Measurements from ENCODE around the gene MFF. TPM values are rescaled to one million over a fixed set of nuclear protein-coding genes. Genes with fewer than 3 reads are reported as not detected.
"Not testable (repeated sequence)": the region's sequence is repeated elsewhere in the genome, so short reads cannot be mapped to it uniquely, and the experiment has no call there.

The MFF gene
- total RNA-seq, 8 experiments from 2014 or later: 74.7 to 112 (median 98.4) TPM

GRCh38 chr2:227341553-227341952 is 16.5 kb downstream of the MFF start:
- no peak for ATAC-seq (replicated peaks in 6 of 8)
- Histone ChIP-seq H3K4me3 (no peak overlapping the region), H3K4me1 (replicated peaks in 1 of 2) (no peaks in the 10 kb centered on the region), H3K27ac (no peak overlapping the region)
- WGBS, 10 experiments: 20 to 94% (median 87%) methylated on average over 2 of the region's 2 CpGs; no CpG with 5 or more reads in 2 of the 10 experiments
- in situ Hi-C loops (cut with MboI; ENCODE audit: low pct_unique_long_range_greater_than_20kb in 2 of 9, low sequenced_read_pairs in 9 of 9, unreplicated experiment in 9 of 9): no loop called here

- H3K4me3 ChIP-seq: no peak overlapping the region
- in situ Hi-C loops (cut with MboI; ENCODE audit: low pct_unique_long_range_greater_than_20kb in 2 of 9, low sequenced_read_pairs in 9 of 9, unreplicated experiment in 9 of 9): no loop called here
- no peak overlapping the region for H3K27ac ChIP-seq
- no peak for ATAC-seq (replicated peaks in 6 of 8)
- no peaks in the 10 kb centered on the region for H3K4me1 ChIP-seq (replicated peaks in 1 of 2)
- WGBS, 10 experiments: 95 to 100% (median 100%) methylated on average over 1 to 2 of the region's 2 CpGs; no CpG with 5 or more reads in 3 of the 10 experiments
These were observed 19.2 kb downstream of the MFF start for GRCh38 chr2:227344231-227344630.

GRCh38 chr2:227347117-227347516 is 22.1 kb downstream of the MFF start:
- no peak for ATAC-seq (replicated peaks in 6 of 8)
- no peaks in the 10 kb centered on the region for H3K4me1 ChIP-seq (replicated peaks in 1 of 2)
- WGBS, 10 experiments: 80 to 100% (median 88%) methylated on average over 1 to 7 of the region's 7 CpGs
- H3K27ac ChIP-seq: no peak overlapping the region
- H3K4me3 ChIP-seq: no peak overlapping the region
- in situ Hi-C loops (cut with MboI; ENCODE audit: low pct_unique_long_range_greater_than_20kb in 2 of 9, low sequenced_read_pairs in 9 of 9, unreplicated experiment in 9 of 9): no loop called here

- no peak overlapping the region for H3K27ac ChIP-seq
- in situ Hi-C loops (cut with MboI; ENCODE audit: low pct_unique_long_range_greater_than_20kb in 2 of 9, low sequenced_read_pairs in 9 of 9, unreplicated experiment in 9 of 9): no loop called here
- 86 to 100% (median 100%) methylated on average over 1 to 2 of the region's 2 CpGs; no CpG with 5 or more reads in 2 of the 10 experiments for whole genome bisulfite sequencing, 10 experiments
- no peaks in the 10 kb centered on the region for H3K4me1 ChIP-seq (replicated peaks in 1 of 2)
- no peak overlapping the region for H3K4me3 ChIP-seq
- peak in 1 of 8 experiments; percentile 79 for ATAC-seq (replicated peaks in 6 of 8)
These were observed 23.3 kb downstream of the MFF start for GRCh38 chr2:227348324-227348723.

GRCh38 chr2:227349989-227350612 is 25.1 kb downstream of the MFF start:
- WGBS, 10 experiments: 39 to 96% (median 82%) methylated on average over 4 to 7 of the region's 7 CpGs
- no peak overlapping the region for H3K27ac ChIP-seq
- ATAC-seq (replicated peaks in 6 of 8): peak in 3 of 8 experiments; percentile 70 to 83 (median 71)
- in situ Hi-C loops (cut with MboI; ENCODE audit: low pct_unique_long_range_greater_than_20kb in 2 of 9, low sequenced_read_pairs in 9 of 9, unreplicated experiment in 9 of 9): no loop called here
- H3K4me3 ChIP-seq: no peak overlapping the region
- H3K4me1 ChIP-seq (replicated peaks in 1 of 2): no peaks in the 10 kb centered on the region

GRCh38 chr2:227351639-227352038 is 26.6 kb downstream of the MFF start:
- Histone ChIP-seq H3K4me1 (replicated peaks in 1 of 2) (no peaks in the 10 kb centered on the region), H3K4me3 (no peak overlapping the region), H3K27ac (no peak overlapping the region)
- 60 to 100% (median 75%) methylated on average over 1 to 4 of the region's 4 CpGs; no CpG with 5 or more reads in 2 of the 10 experiments for WGBS, 10 experiments
- no peak for ATAC-seq (replicated peaks in 6 of 8)
- in situ Hi-C loops (cut with MboI; ENCODE audit: low pct_unique_long_range_greater_than_20kb in 2 of 9, low sequenced_read_pairs in 9 of 9, unreplicated experiment in 9 of 9): no loop called here

- in situ Hi-C loops (cut with MboI; ENCODE audit: low pct_unique_long_range_greater_than_20kb in 2 of 9, low sequenced_read_pairs in 9 of 9, unreplicated experiment in 9 of 9): no loop called here
These were observed 35.3 kb downstream of the MFF start for GRCh38 chr2:227360351-227360750.

GRCh38 chr2:227363756-227364155 is 38.7 kb downstream of the MFF start:
- Histone ChIP-seq H3K4me3 (no peak overlapping the region), H3K4me1 (replicated peaks in 1 of 2) (no peaks in the 10 kb centered on the region), H3K27ac (no peak overlapping the region)
- ATAC-seq (replicated peaks in 6 of 8): no peak
- in situ Hi-C loops (cut with MboI; ENCODE audit: low pct_unique_long_range_greater_than_20kb in 2 of 9, low sequenced_read_pairs in 9 of 9, unreplicated experiment in 9 of 9): no loop called here
- WGBS, 10 experiments: 90 to 100% (median 96%) methylated on average over 2 to 6 of the region's 6 CpGs; no CpG with 5 or more reads in 1 of the 10 experiments

More at GRCh38 chr2:227360351-227360750, 35.3 kb downstream of the MFF start:
- 60 to 100% (median 94%) methylated on average over 1 to 5 of the region's 5 CpGs for WGBS, 10 experiments
- Histone ChIP-seq H3K4me3 (no peak overlapping the region), H3K4me1 (replicated peaks in 1 of 2) (no peaks in the 10 kb centered on the region), H3K27ac (no peak overlapping the region)
- no peak for ATAC-seq (replicated peaks in 6 of 8)

- H3K4me3 ChIP-seq; H3K4me1 ChIP-seq (replicated peaks in 1 of 2); H3K27ac ChIP-seq; in situ Hi-C loops (cut with MboI; ENCODE audit: low pct_unique_long_range_greater_than_20kb in 2 of 9, low sequenced_read_pairs in 9 of 9, unreplicated experiment in 9 of 9): not testable (repeated sequence)
- WGBS, 10 experiments: 50 to 100% (median 91%) methylated on average over 1 to 9 of the region's 11 CpGs
- ATAC-seq (replicated peaks in 6 of 8): peak in 2 of 8 experiments; percentile 17 to 40
These were observed 39.7 kb downstream of the MFF start for GRCh38 chr2:227364585-227365263.

- in situ Hi-C loops (cut with MboI; ENCODE audit: low pct_unique_long_range_greater_than_20kb in 2 of 9, low sequenced_read_pairs in 9 of 9, unreplicated experiment in 9 of 9): no loop called here
- no peak for ATAC-seq (replicated peaks in 6 of 8)
- Histone ChIP-seq H3K27ac (no peak overlapping the region), H3K4me3 (no peak overlapping the region), H3K4me1 (replicated peaks in 1 of 2) (no peaks in the 10 kb centered on the region)
- 33 to 100% (median 90%) methylated on average over 1 to 3 of the region's 3 CpGs; no CpG with 5 or more reads in 1 of the 10 experiments for WGBS, 10 experiments
These were observed 40.8 kb downstream of the MFF start for GRCh38 chr2:227365833-227366232.

GRCh38 chr2:227366769-227367426 is 41.8 kb downstream of the MFF start:
- in situ Hi-C loops (cut with MboI; ENCODE audit: low pct_unique_long_range_greater_than_20kb in 2 of 9, low sequenced_read_pairs in 9 of 9, unreplicated experiment in 9 of 9): no loop called here
- peak in 1 of 8 experiments; percentile 13 for ATAC-seq (replicated peaks in 6 of 8)
- WGBS, 10 experiments: 0 to 100% (median 70%) methylated on average over 1 to 7 of the region's 11 CpGs; no CpG with 5 or more reads in 1 of the 10 experiments
- Histone ChIP-seq H3K4me3 (no peak overlapping the region), H3K27ac (no peak overlapping the region), H3K4me1 (replicated peaks in 1 of 2) (no peaks in the 10 kb centered on the region)

GRCh38 chr2:227367427-227367795 is 42.4 kb downstream of the MFF start:
- H3K4me3 ChIP-seq: no peak overlapping the region
- H3K4me1 ChIP-seq (replicated peaks in 1 of 2): no peaks in the 10 kb centered on the region
- WGBS, 10 experiments: 50 to 100% (median 91%) methylated on average over 1 to 3 of the region's 3 CpGs; no CpG with 5 or more reads in 1 of the 10 experiments
- in situ Hi-C loops (cut with MboI; ENCODE audit: low pct_unique_long_range_greater_than_20kb in 2 of 9, low sequenced_read_pairs in 9 of 9, unreplicated experiment in 9 of 9): no loop called here
- H3K27ac ChIP-seq: no peak overlapping the region
- no peak for ATAC-seq (replicated peaks in 6 of 8)

GRCh38 chr2:227368574-227368973 is 43.5 kb downstream of the MFF start:
- Histone ChIP-seq H3K4me1 (replicated peaks in 1 of 2) (no peaks in the 10 kb centered on the region), H3K27ac (no peak overlapping the region), H3K4me3 (no peak overlapping the region)
- 84 to 96% (median 93%) methylated on average over 2 to 5 of the region's 5 CpGs; no CpG with 5 or more reads in 4 of the 10 experiments for WGBS, 10 experiments
- in situ Hi-C loops (cut with MboI; ENCODE audit: low pct_unique_long_range_greater_than_20kb in 2 of 9, low sequenced_read_pairs in 9 of 9, unreplicated experiment in 9 of 9): no loop called here
- ATAC-seq (replicated peaks in 6 of 8): no peak

Data from motor neuron (in vitro differentiated cells).